ENCODE results near the gene SLC17A3. TPM values are rescaled to one million over a fixed set of nuclear protein-coding genes. Genes with fewer than 3 reads are reported as not detected.
A peak's percentile ranks its signal among the peaks of the same experiment; 100 is the strongest.

Gene SLC17A3
- total RNA-seq, 1 donor, result not detected

DNA sequence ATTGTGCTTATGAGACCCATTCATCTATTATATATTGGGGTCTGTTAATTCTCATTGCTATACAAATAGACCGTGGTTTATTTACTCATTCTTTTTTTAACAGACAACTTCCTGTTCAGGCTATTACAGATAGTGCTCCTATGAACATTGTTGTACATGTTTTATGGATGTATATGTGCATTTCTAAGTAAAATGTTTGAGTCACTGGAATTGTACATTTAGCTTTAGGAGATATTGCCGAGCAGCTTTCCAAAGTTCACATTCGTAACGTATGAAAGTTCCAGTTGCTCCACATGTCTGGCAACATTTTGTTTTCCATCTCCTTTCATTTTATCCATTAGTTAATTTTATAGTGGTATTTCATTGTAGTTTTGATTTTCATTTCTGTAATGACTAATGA, 37.3 kb upstream of the SLC17A3 start:
- no peaks in the 10 kb centered on the region for H3K79me2 ChIP-seq (ENCODE audit: insufficient read depth, low read length)
- H3K27ac ChIP-seq (ENCODE audit: low read depth, low read length), result no peak overlapping the region
- no peaks in the 10 kb centered on the region for H3K36me3 ChIP-seq (ENCODE audit: insufficient read depth, low read length)
- DNase-seq (ENCODE audit: insufficient read length, low spot score, missing footprints), result no peak
- H3K4me3 ChIP-seq (ENCODE audit: insufficient read depth, low read length), result no peak overlapping the region
- H3K4me1 ChIP-seq (ENCODE audit: insufficient read depth, low read length), result no peaks in the 10 kb centered on the region
- H2AFZ ChIP-seq (ENCODE audit: low read length), result no peak overlapping the region
- H3K27me3 ChIP-seq (ENCODE audit: insufficient read depth, low read length), result no peaks in the 10 kb centered on the region
- H3K9me3 ChIP-seq (ENCODE audit: low read depth, low read length), result no peaks in the 10 kb centered on the region
- no peaks in the 10 kb centered on the region for H4K20me1 ChIP-seq (ENCODE audit: insufficient read depth, low read length)
- TF ChIP-seq, protein P1, sequence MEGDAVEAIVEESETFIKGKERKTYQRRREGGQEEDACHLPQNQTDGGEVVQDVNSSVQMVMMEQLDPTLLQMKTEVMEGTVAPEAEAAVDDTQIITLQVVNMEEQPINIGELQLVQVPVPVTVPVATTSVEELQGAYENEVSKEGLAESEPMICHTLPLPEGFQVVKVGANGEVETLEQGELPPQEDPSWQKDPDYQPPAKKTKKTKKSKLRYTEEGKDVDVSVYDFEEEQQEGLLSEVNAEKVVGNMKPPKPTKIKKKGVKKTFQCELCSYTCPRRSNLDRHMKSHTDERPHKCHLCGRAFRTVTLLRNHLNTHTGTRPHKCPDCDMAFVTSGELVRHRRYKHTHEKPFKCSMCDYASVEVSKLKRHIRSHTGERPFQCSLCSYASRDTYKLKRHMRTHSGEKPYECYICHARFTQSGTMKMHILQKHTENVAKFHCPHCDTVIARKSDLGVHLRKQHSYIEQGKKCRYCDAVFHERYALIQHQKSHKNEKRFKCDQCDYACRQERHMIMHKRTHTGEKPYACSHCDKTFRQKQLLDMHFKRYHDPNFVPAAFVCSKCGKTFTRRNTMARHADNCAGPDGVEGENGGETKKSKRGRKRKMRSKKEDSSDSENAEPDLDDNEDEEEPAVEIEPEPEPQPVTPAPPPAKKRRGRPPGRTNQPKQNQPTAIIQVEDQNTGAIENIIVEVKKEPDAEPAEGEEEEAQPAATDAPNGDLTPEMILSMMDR (IDR thresholded peaks at IDR 0.05; ENCODE audit: extremely low read depth, low read depth, low read length), result no peak
- no peak overlapping the region for H3K4me2 ChIP-seq (ENCODE audit: insufficient read depth, low read length)

DNA sequence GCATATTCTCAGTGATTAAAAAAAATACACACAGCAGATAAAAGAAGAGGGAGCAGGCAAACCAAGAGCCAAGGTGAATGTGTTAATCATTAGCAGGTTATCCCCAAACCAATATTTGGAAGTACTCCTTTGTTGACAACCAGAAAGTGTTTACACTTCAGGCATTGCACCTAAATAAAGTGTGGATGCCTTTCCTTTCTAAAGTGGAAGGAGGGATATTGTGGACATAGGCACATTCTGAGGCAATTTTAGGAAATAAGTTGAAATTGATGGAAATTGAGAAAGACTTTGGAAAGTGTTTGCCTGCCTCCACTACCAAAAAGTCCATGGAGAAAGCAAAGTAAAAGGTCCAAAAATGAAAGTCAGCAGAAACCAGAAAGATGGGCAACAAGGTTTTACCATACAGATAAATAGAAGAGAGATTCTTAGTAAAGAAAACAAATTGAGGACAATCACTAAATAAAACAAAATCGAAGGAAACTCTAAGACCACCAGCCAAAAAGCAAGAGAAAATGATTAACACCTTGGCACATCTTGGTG, 33.5 kb upstream of the SLC17A3 start:
- DNase-seq (ENCODE audit: insufficient read length, low spot score, missing footprints), result peak; percentile 58
- no peak overlapping the region for H3K4me2 ChIP-seq (ENCODE audit: insufficient read depth, low read length)
- no peak overlapping the region for H3K4me3 ChIP-seq (ENCODE audit: insufficient read depth, low read length)

DNA sequence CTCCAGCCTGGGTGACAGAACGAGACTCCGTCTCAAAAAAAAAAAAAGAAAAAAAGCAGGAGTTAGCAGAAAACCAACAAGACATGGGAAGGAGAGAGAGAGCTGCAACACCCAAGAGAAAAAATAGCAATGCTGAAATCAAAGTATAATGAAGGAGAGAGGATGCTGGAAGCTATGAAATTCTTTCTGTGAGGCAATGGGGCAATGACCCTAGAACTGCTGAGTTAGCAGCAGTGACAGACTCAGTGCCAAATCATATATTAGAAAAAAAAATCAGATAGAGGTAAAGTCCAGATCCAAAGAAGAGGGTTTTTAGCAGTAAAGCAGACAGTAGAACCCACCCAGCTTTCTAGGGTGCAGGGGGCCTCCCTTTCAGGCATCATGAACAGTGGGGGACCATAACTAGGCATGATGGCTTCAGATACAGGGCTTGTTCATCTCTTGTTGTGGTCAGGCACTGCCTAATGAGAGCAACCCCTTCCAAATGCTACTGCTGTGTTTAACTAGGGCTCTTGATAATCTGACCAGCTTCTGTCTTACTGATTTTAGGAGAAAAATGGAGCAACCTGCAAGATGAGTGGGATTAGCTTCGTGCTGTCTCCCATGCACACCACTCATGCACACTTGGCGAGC, 29.5 kb upstream of the SLC17A3 start:
- no peak overlapping the region for H3K4me2 ChIP-seq (ENCODE audit: insufficient read depth, low read length)
- H3K4me1 ChIP-seq (ENCODE audit: insufficient read depth, low read length), result no peaks in the 10 kb centered on the region
- no peaks in the 10 kb centered on the region for H3K27me3 ChIP-seq (ENCODE audit: insufficient read depth, low read length)
- H3K36me3 ChIP-seq (ENCODE audit: insufficient read depth, low read length), result no peaks in the 10 kb centered on the region
- no peak overlapping the region for H3K4me3 ChIP-seq (ENCODE audit: insufficient read depth, low read length)
- no peak overlapping the region for H3K27ac ChIP-seq (ENCODE audit: low read depth, low read length)
- H4K20me1 ChIP-seq (ENCODE audit: insufficient read depth, low read length), result no peaks in the 10 kb centered on the region
- no peak for DNase-seq (ENCODE audit: insufficient read length, low spot score, missing footprints)
- TF ChIP-seq, protein P1 (IDR thresholded peaks at IDR 0.05; ENCODE audit: extremely low read depth, low read depth, low read length), result no peak
- H3K79me2 ChIP-seq (ENCODE audit: insufficient read depth, low read length), result no peaks in the 10 kb centered on the region
- no peaks in the 10 kb centered on the region for H3K9me3 ChIP-seq (ENCODE audit: low read depth, low read length)
- no peak overlapping the region for H2AFZ ChIP-seq (ENCODE audit: low read length)

More for the DNA sequence above, 33.5 kb upstream of the SLC17A3 start:
- H3K27ac ChIP-seq (ENCODE audit: low read depth, low read length), result no peak overlapping the region
- H3K4me1 ChIP-seq (ENCODE audit: insufficient read depth, low read length), result no peaks in the 10 kb centered on the region
- H3K79me2 ChIP-seq (ENCODE audit: insufficient read depth, low read length), result no peaks in the 10 kb centered on the region
- H3K9me3 ChIP-seq (ENCODE audit: low read depth, low read length), result no peaks in the 10 kb centered on the region
- H3K36me3 ChIP-seq (ENCODE audit: insufficient read depth, low read length), result no peaks in the 10 kb centered on the region
- H3K27me3 ChIP-seq (ENCODE audit: insufficient read depth, low read length), result no peaks in the 10 kb centered on the region
- no peak overlapping the region for H2AFZ ChIP-seq (ENCODE audit: low read length)
- TF ChIP-seq, protein P1 (IDR thresholded peaks at IDR 0.05; ENCODE audit: extremely low read depth, low read depth, low read length), result no peak
- H4K20me1 ChIP-seq (ENCODE audit: insufficient read depth, low read length), result no peaks in the 10 kb centered on the region

DNA sequence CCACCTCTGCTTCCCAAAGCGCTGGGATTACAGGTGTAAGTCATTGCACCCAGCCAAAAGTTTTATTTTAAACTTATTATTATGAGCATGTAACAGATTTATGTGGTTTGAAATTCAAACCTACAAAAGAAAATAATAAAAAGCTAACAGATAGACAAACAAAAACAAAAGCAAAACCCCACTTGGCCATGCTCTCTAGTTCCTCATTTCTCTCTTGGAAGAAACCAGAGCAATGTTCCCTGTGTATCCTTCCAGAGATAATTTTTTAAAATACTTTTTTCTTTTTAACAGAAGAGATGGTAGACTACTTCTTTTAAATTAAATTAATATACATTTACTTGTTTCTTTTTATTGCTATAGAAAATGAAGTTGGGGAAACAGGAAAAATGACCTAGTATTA, 28.0 kb upstream of the SLC17A3 start:
- Histone ChIP-seq H3K27me3 (ENCODE audit: insufficient read depth, low read length) (no peaks in the 10 kb centered on the region), H3K27ac (ENCODE audit: low read depth, low read length) (no peak overlapping the region), H3K4me2 (ENCODE audit: insufficient read depth, low read length) (no peak overlapping the region), H2AFZ (ENCODE audit: low read length) (no peak overlapping the region), H3K4me1 (ENCODE audit: insufficient read depth, low read length) (no peaks in the 10 kb centered on the region), H4K20me1 (ENCODE audit: insufficient read depth, low read length) (no peaks in the 10 kb centered on the region), H3K36me3 (ENCODE audit: insufficient read depth, low read length) (no peaks in the 10 kb centered on the region), H3K9me3 (ENCODE audit: low read depth, low read length) (no peaks in the 10 kb centered on the region), H3K79me2 (ENCODE audit: insufficient read depth, low read length) (no peaks in the 10 kb centered on the region), H3K4me3 (ENCODE audit: insufficient read depth, low read length) (no peak overlapping the region)
- TF ChIP-seq, protein P1 (IDR thresholded peaks at IDR 0.05; ENCODE audit: extremely low read depth, low read depth, low read length), result no peak
- no peak for DNase-seq (ENCODE audit: insufficient read length, low spot score, missing footprints)
